ENCODE measurements around the gene TBC1D22A. TPM values are rescaled to one million over a fixed set of nuclear protein-coding genes. Genes with fewer than 3 reads are reported as not detected.
"Not testable (repeated sequence)": the region's sequence is repeated elsewhere in the genome, so short reads cannot be mapped to it uniquely, and the experiment has no call there.

The TBC1D22A gene
- total RNA-seq, 2 donors from 2014 or later, result 29.5 to 34.8 TPM

DNA sequence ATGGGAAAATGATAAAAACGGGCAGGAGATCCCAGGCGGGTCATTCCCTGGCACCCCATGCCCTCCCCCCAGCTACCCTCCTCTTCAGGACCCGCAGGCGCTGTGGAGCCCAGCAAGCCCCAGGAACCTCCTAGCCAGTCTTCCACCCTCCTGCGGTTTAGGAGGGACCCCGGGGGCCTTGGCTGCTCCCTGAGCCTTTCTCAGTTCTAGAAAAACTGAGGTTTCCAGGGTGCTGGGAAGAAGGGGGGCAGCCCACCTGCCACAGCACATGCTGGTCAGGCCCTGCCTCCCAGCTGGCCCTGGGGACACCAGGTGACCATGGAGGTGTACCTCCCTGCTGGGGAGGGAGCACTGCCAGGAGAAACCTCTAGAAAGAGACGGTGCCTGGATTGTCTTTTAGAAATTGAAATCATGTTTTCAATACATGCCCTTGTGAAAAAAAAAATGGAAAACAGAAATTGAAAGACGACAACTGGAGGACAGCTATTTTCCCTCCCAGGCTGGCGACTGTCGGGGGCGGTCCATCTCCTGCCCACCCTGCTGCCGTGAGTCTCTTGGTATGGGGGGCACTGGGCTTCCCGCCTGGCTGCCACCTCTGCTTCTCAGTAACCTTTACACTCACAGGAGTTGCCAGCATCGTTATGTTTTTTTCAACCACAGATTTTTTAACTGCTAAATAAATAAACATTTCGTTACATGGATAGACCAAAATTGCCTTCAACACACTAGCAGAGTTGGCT, 398.5 kb downstream of the TBC1D22A start:
- DNase-seq (no peak), ATAC-seq (replicated peaks in 1 of 2) (no peak)
- no peaks in the 10 kb centered on the region for H3K9me3 Mint-ChIP-seq
- no peaks in the 10 kb centered on the region for H3K4me1 Mint-ChIP-seq (ENCODE audit: low read depth)
- no peak overlapping the region for H3K27ac Mint-ChIP-seq
- H3K27me3 Mint-ChIP-seq (ENCODE audit: low read depth), result no peaks in the 10 kb centered on the region
- no peaks in the 10 kb centered on the region for H3K36me3 Mint-ChIP-seq (ENCODE audit: insufficient read depth in 2 of 2)
- no peak overlapping the region for H3K4me3 Mint-ChIP-seq

DNA sequence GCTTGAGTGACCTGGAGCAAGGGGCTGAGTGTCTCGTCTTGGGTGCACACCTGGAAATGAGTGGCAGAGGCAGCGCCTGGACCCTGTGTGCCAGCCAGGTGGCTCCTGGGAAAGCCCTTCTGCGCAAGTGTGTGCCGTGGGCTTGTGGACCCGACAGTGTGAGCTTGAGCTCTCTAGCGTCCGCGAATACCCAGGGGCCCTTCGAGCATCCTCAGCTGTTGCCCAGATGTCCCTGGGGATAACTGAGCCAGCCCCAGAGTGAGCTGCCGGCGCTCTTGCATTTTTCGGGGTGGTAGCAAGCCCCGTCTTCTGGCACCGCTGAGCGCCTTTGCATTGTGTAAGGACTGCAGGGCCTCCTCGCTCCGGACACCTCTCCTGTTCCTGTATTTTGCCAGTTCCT, 399.2 kb downstream of the TBC1D22A start:
- no peaks in the 10 kb centered on the region for H3K9me3 Mint-ChIP-seq
- ATAC-seq (replicated peaks in 1 of 2), result no peak
- H3K4me3 Mint-ChIP-seq, result no peak overlapping the region
- no peak for DNase-seq
- no peaks in the 10 kb centered on the region for H3K27me3 Mint-ChIP-seq (ENCODE audit: low read depth)
- H3K4me1 Mint-ChIP-seq (ENCODE audit: low read depth), result no peaks in the 10 kb centered on the region
- no peak overlapping the region for H3K27ac Mint-ChIP-seq
- no peaks in the 10 kb centered on the region for H3K36me3 Mint-ChIP-seq (ENCODE audit: insufficient read depth in 2 of 2)

DNA sequence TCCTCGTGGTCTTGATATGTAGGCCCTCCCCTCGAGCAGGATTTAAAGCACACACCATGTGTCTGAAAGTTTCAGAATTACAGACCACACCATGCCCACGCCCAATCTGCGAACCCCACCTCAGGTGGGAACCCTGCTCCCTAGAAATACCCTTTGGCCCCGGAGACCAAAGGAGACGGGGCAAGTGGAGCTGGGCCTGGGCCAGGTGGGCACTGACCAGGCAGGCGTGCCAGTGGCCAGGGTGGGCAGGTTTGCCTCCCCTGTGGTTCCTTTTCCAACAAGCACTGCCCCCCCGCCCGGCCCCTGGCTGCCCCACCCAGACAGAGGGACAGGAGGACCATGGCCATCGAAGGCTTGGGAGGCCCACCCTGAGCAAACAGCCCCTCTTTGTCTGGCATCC, 400.4 kb downstream of the TBC1D22A start:
- H3K9me3 Mint-ChIP-seq, result no peaks in the 10 kb centered on the region
- DNase-seq (no peak), ATAC-seq (replicated peaks in 1 of 2) (no peak)
- no peaks in the 10 kb centered on the region for H3K4me1 Mint-ChIP-seq (ENCODE audit: low read depth)
- H3K27me3 Mint-ChIP-seq (ENCODE audit: low read depth), result no peaks in the 10 kb centered on the region
- no peak overlapping the region for H3K4me3 Mint-ChIP-seq
- peaks cover 0 to 2% of the 10 kb centered on the region in 2 donors for H3K36me3 Mint-ChIP-seq (ENCODE audit: insufficient read depth in 2 of 2)
- no peak overlapping the region for H3K27ac Mint-ChIP-seq

DNA sequence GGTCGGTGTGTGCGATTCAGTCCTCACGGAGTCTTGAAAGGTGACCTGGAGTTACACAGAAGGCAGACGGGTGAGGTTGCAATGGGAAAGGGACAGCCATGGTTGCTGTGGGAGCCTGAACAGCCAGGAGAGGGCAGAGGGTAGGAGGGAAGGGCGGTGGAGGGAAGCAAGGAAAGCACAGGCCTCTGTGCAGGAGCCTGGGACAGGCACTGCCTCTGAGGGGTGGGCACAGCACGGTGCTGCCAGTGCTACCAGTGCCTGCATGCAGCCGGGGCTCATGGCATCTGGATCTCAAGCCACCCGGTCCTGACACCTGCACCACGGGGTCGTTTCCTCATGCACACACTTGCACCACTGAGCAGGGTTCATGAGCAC, 401.0 kb downstream of the TBC1D22A start:
- no peak for DNase-seq
- Mint-ChIP-seq H3K9me3 (no peaks in the 10 kb centered on the region), H3K36me3 (ENCODE audit: insufficient read depth in 2 of 2) (peaks cover 0 to 2% of the 10 kb centered on the region in 2 donors), H3K27me3 (ENCODE audit: low read depth) (no peaks in the 10 kb centered on the region), H3K4me1 (ENCODE audit: low read depth) (no peaks in the 10 kb centered on the region), H3K27ac (no peak overlapping the region), H3K4me3 (no peak overlapping the region)
- no peak for ATAC-seq (replicated peaks in 1 of 2)

DNA sequence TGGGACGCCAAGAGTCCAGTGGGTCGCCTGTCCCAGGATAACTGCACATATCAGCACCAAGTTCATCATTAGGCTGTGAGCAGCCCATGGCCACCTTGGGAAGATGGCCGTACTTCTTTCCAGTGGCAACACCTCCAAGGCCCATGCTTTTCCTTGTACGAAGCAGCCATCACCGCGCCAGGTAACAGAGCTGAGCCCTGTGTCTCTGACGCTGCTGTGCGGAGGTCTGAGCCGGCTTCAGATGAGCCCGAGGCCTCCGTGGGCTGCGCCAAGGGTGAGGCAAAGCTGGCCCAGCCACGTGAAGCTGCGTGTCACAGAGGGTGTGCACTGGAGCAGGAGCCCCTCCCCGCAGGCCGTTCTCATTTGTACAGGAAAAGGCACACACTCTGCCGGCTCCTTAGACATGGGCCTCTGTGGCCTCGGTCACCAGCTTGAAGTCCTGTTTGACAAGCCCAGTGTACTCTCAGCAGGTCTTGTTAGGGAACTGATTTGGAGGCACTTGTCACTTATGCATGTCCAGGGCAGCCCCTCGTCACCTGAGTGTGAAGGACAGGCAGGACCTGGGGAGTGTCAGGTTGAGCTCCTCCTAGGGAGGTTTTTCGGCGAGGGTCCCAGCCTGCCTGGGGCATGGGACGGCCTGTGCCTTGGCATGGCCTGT, 401.5 kb downstream of the TBC1D22A start:
- no peak overlapping the region for H3K4me3 Mint-ChIP-seq
- H3K4me1 Mint-ChIP-seq (ENCODE audit: low read depth), result no peaks in the 10 kb centered on the region
- no peaks in the 10 kb centered on the region for H3K27me3 Mint-ChIP-seq (ENCODE audit: low read depth)
- H3K36me3 Mint-ChIP-seq (ENCODE audit: insufficient read depth in 2 of 2), result peaks cover 0 to 2% of the 10 kb centered on the region in 2 donors
- ATAC-seq (replicated peaks in 1 of 2), result no peak
- no peak overlapping the region for H3K27ac Mint-ChIP-seq
- DNase-seq, result no peak
- no peaks in the 10 kb centered on the region for H3K9me3 Mint-ChIP-seq

DNA sequence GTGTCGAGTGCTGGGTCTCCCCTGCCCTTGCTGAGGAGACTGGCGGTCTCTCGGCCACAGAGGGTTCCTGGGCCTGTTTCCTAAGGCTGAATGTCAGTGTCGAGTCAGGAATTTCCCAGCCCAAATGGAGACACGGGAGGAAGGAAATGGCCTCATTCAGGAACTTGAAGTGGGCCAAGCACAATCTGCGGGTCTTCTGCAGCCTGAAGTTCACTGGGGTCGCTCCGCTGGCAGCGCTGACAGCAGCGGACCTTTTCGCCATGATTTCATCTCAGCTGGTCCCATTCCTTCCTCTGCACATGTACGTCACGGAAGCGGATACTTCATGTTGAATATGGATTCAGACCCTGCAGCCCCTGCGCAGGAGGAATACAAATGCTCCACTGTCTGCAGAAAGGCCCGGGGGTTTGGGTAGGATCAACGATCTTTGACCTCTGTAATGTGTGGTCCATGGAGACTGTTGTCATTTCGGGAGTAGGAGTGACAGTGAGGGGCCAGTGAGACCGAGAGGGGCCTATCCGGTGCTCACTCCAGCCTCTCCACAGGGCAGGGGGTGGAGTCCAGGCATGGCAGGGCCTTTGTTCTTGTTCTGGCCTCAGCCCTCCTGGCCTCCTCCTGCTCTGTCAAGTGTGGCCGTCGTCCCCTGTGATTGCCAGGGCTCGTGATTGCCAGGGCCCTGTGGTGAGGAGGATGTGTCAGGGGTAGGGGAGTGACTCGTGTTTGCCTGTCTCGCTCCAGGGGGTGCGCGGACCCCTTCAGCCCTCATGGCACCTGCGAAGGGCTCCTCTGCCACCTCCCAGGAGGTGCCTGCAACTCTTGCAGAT, 402.3 kb downstream of the TBC1D22A start:
- Mint-ChIP-seq H3K9me3 (no peaks in the 10 kb centered on the region), H3K4me1 (ENCODE audit: low read depth) (no peaks in the 10 kb centered on the region), H3K27me3 (ENCODE audit: low read depth) (no peaks in the 10 kb centered on the region), H3K4me3 (no peak overlapping the region), H3K27ac (no peak overlapping the region), H3K36me3 (ENCODE audit: insufficient read depth in 2 of 2) (peaks cover 0 to 2% of the 10 kb centered on the region in 2 donors)
- ATAC-seq (replicated peaks in 1 of 2) (no peak), DNase-seq (no peak)

DNA sequence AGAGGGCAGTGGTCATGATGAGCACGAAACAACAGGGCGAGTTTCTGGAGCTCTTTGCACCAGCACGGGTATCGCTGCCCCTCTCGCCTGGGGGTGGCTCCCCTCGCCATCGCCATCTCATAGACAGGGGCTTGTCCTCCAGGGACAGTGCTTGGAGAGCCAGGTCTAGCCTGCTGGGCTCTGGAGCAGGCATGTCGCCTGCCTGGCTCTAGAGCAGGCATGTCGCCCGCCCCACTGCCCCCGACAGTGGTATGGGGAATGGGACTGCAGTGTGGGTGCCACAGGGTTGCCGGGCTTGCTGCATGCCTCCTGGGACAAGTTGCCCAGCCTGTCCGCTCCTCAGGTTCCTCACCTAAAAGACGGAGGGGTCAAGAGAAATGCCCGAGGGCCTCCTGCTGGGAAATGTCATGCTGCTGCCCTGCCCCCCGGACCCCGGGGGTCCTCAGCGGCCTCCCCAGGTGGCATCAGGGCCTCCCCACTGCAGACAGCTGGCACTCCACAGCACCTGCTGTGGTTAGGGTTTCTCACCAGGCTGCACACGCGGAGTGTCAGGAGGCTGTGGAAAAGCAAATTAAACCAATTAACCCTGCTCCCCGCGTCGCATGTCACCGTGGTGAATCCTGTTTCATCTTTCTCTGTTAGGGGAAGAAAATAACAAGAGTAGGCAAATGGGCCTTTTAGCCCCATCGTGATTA, 403.0 kb downstream of the TBC1D22A start:
- Mint-ChIP-seq H3K27me3 (ENCODE audit: low read depth) (no peaks in the 10 kb centered on the region), H3K4me1 (ENCODE audit: low read depth) (no peaks in the 10 kb centered on the region), H3K27ac (no peak overlapping the region), H3K36me3 (ENCODE audit: insufficient read depth in 2 of 2) (peaks cover 0 to 4% of the 10 kb centered on the region in 2 donors), H3K4me3 (no peak overlapping the region), H3K9me3 (no peaks in the 10 kb centered on the region)
- ATAC-seq (replicated peaks in 1 of 2) (no peak), DNase-seq (no peak)

DNA sequence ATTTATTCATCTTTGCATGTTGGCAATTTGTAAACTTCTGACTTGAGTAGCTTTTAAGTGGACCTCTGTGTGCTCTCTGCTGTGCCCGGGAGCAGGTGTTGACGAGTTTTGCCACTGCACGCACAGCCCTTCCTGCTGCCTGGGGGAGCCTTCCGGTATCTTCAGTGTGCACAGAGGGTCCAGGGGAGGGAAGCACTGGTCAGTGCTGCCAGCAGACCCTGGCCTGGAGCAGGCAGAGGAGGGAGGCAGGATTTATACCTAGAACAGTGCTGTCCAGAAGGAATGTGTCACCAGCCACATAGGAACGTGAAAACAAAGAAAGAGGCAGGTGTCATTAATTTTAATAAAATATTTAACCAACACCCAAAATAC, 403.6 kb downstream of the TBC1D22A start:
- H3K4me1 Mint-ChIP-seq (ENCODE audit: low read depth), result no peaks in the 10 kb centered on the region
- no peak for ATAC-seq (replicated peaks in 1 of 2)
- H3K36me3 Mint-ChIP-seq (ENCODE audit: insufficient read depth in 2 of 2), result peaks cover 0 to 4% of the 10 kb centered on the region in 2 donors
- DNase-seq, result no peak
- no peaks in the 10 kb centered on the region for H3K27me3 Mint-ChIP-seq (ENCODE audit: low read depth)
- H3K9me3 Mint-ChIP-seq, result no peaks in the 10 kb centered on the region
- H3K4me3 Mint-ChIP-seq, result no peak overlapping the region
- no peak overlapping the region for H3K27ac Mint-ChIP-seq

DNA sequence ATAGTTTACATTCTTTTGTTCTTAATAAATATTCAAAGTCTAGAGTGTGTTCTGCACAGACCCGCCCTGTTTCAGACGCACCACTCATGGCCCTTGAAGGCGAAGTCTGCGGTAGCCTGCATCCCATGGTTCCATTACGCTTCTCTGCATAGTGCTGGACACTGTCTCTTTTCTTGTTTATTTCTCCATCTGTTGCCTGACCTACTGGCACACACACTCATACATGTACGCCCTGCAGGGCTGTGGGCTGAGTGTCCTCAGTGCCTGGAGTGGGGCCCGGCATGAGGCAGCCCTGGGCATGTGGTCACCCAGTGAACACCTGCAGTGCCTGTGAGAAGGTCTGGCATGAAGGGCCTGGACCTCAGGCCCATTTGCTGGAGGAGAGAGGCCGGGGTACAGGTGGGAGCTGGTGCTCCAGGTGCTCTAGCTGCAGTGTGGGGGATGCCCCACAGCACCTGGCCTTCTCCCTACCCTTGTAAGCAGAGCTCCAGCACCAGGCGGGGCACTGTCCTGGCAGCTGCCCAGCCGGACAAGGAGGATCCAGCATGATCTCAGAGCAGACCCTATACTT, 404.1 kb downstream of the TBC1D22A start:
- Mint-ChIP-seq H3K9me3 (no peaks in the 10 kb centered on the region), H3K36me3 (ENCODE audit: insufficient read depth in 2 of 2) (peaks cover 0 to 4% of the 10 kb centered on the region in 2 donors), H3K4me1 (ENCODE audit: low read depth) (no peaks in the 10 kb centered on the region), H3K27ac (no peak overlapping the region), H3K27me3 (ENCODE audit: low read depth) (no peaks in the 10 kb centered on the region), H3K4me3 (no peak overlapping the region)
- no peak for DNase-seq
- no peak for ATAC-seq (replicated peaks in 1 of 2)

DNA sequence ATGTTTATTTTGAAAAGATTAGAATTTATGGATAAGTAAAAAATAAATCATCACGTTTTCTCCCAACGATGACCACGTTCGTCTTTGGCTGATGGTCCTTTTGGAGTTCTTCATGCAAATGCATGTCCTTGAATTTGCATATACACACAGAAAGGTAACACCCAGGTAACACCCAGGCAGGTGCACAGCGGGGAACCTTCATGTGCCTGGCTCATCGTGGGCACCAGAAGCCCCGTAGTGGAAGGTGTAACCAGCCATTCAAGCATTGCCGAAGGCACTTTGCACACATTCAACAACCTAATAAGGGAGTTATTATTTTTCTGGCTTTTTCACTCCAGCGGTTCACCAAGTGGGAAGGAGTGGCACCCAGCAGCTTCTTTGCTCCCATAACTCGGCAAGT, 404.6 kb downstream of the TBC1D22A start:
- Mint-ChIP-seq H3K4me3 (no peak overlapping the region), H3K36me3 (ENCODE audit: insufficient read depth in 2 of 2) (peaks cover 0 to 4% of the 10 kb centered on the region in 2 donors), H3K9me3 (no peaks in the 10 kb centered on the region), H3K27ac (no peak overlapping the region), H3K27me3 (ENCODE audit: low read depth) (no peaks in the 10 kb centered on the region), H3K4me1 (ENCODE audit: low read depth) (no peaks in the 10 kb centered on the region)
- ATAC-seq (replicated peaks in 1 of 2) (no peak), DNase-seq (no peak)

DNA sequence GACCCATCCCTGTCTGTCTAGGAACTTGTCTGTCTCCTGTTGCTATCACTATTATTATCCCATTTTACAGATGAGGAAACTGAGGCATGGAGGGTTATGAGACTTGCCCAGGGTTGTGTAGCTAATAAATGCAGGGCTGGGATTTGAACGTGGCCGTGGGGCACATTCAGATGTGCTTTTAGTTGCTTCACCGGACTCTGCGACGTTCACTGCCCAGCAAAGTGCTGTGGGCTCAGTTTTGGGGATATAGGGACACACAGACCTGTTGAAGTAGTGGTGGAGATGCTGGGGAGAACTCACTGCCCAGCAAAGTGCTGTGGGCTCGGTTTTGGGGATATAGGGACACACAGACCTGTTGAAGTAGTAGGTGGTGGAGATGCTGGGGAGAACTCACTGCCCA, 405.5 kb downstream of the TBC1D22A start:
- H3K4me1 Mint-ChIP-seq (ENCODE audit: low read depth); H3K27me3 Mint-ChIP-seq (ENCODE audit: low read depth); H3K27ac Mint-ChIP-seq; ATAC-seq (replicated peaks in 1 of 2); DNase-seq; H3K9me3 Mint-ChIP-seq; H3K4me3 Mint-ChIP-seq; H3K36me3 Mint-ChIP-seq (ENCODE audit: insufficient read depth in 2 of 2): not testable (repeated sequence)

DNA sequence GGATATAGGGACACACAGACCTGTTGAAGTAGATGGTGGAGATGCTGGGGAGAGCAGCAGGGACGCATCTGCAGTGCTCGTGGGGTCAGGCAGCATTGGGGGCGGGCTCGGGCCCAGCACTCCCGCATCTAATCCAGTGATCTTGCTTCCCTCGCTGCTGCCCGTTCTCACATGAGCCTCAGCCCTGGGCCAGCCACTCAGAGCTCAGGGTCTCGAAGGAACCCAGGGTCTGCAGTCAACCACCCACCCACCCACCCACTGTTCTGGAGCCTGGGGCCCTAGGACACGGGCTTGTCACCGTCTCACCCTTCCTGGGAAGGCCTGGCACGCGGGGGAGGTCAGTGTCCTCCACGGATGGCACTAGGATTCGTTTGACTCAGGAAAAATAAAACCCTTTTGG, 406.0 kb downstream of the TBC1D22A start:
- ATAC-seq (replicated peaks in 1 of 2) (no peak), DNase-seq (no peak)
- H3K9me3 Mint-ChIP-seq, result no peaks in the 10 kb centered on the region
- no peak overlapping the region for H3K4me3 Mint-ChIP-seq
- H3K27me3 Mint-ChIP-seq (ENCODE audit: low read depth), result no peaks in the 10 kb centered on the region
- H3K4me1 Mint-ChIP-seq (ENCODE audit: low read depth), result no peaks in the 10 kb centered on the region
- H3K27ac Mint-ChIP-seq, result no peak overlapping the region
- H3K36me3 Mint-ChIP-seq (ENCODE audit: insufficient read depth in 2 of 2), result peaks cover 0 to 4% of the 10 kb centered on the region in 2 donors

All from activated T-cell treated with anti-CD3 and anti-CD28 coated beads, Interleukin-2, amount 50 U/mL, for 72 hours (primary cell).